Endothelial cell of umbilical vein (primary cell): ENCODE measurements around the gene STK32A.

Experiments
- MAX ChIP-seq: IDR thresholded peaks from 2 replicates; pipeline ENCODE4 v1.6.1; 2011; ENCODE audit not compliant: insufficient read depth, insufficient read length
- MYC ChIP-seq: IDR thresholded peaks from one replicate; pipeline ENCODE4 v1.6.1; 2011; ENCODE audit warnings: mild to moderate bottlenecking, low read depth, low read length
- TF ChIP-seq, protein P1 (sequence below), 2 donors: IDR thresholded peaks; 1 replicate in 1 of 2; 2 replicates in 1 of 2; pipeline ENCODE4 v1.5.1; 2011; ENCODE audit warnings: low read length in 2 of 2, mild to moderate bottlenecking in 2 of 2, moderate library complexity in 2 of 2, control low read depth in 1 of 2, inconsistent platforms in 1 of 2, low read depth in 1 of 2; ENCODE audit not compliant: insufficient read depth in 1 of 2; ENCODE audit errors: extremely low read depth in 1 of 2

GRCh38 chr5:147434049-147434448 is 199.2 kb downstream of the STK32A start:
- TF ChIP-seq MYC (no peak), MAX (no peak)
- TF ChIP-seq, protein P1, sequence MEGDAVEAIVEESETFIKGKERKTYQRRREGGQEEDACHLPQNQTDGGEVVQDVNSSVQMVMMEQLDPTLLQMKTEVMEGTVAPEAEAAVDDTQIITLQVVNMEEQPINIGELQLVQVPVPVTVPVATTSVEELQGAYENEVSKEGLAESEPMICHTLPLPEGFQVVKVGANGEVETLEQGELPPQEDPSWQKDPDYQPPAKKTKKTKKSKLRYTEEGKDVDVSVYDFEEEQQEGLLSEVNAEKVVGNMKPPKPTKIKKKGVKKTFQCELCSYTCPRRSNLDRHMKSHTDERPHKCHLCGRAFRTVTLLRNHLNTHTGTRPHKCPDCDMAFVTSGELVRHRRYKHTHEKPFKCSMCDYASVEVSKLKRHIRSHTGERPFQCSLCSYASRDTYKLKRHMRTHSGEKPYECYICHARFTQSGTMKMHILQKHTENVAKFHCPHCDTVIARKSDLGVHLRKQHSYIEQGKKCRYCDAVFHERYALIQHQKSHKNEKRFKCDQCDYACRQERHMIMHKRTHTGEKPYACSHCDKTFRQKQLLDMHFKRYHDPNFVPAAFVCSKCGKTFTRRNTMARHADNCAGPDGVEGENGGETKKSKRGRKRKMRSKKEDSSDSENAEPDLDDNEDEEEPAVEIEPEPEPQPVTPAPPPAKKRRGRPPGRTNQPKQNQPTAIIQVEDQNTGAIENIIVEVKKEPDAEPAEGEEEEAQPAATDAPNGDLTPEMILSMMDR (IDR thresholded peaks at IDR 0.05; ENCODE audit: extremely low read depth in 1 of 2, insufficient read depth in 1 of 2, low read depth in 1 of 2, low read length in 2 of 2) = no peak
